Right hindlimb (tissue), 1 donor: ENCODE results near the gene TNRC6C.

Experiments
- DNase-seq: peaks from one replicate; pipeline ENCODE4 v3.0.0-alpha.2; 2018

Gene TNRC6C

GRCh38 chr17:78089576-78090281 is 131.2 kb downstream of the TNRC6C start:
- DNase-seq: no peak

GRCh38 chr17:78092794-78093324 is 134.4 kb downstream of the TNRC6C start:
- DNase-seq: no peak

GRCh38 chr17:78095035-78095434 is 136.5 kb downstream of the TNRC6C start:
- no peak for DNase-seq

DNA sequence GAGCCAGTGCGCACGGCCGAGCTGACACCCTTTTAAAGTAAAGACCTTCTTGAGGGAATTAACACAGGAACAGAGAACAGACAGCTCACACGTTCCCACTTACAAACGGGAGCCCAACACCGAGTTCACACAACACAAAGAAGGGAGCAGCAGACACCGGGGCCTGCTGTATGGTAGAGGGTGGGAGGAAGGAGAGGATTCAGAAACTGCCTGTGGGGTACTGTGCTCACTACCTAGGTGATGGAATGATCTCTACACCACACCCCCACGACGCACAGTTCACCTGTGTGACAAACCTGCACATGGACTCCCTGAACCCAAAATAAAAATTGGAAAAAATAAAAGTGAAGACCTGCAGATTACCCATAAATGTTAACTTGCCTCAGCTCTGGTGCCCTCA is 137.6 kb downstream of the TNRC6C start:
- no peak for DNase-seq

- no peak for DNase-seq
These were observed 142.6 kb downstream of the TNRC6C start for GRCh38 chr17:78101112-78101511.

DNA sequence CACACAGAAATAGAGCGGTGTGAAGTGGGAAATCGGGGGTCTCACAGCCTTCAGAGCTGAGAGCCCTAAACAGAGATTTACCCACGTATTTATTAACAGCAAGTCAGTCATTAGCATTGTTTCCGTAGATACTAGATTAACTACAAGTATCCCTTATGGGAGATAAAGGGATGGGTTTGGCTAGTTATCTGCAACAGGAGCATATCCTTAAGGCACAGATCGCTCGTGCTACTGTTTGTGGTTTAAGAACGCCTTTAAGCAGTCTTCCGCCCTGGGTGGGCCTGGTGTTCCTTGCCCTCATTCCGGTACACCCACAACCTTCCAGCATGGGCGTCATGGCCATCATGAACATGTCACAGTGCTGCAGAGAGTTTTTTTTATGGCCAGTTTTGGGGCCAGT is 143.0 kb downstream of the TNRC6C start:
- no peak for DNase-seq

- DNase-seq: no peak
These were observed 144.8 kb downstream of the TNRC6C start for GRCh38 chr17:78103311-78103710.

DNA sequence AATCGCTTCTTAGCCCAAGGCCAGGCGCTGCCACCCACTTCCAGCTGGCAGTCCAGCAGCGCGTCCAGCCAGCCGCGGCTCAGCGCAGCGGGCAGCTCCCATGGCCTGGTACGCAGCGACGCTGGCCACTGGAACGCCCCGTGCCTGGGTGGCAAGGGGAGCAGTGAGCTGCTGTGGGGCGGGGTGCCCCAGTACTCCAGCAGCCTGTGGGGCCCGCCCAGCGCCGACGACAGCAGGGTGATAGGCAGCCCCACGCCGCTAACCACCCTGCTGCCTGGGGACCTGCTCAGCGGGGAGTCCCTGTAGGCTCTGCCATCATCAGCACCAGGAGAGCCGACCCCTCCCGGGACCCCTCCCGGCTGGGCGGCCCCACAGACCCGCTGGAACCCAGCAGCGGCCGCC is 146.0 kb downstream of the TNRC6C start:
- peak; percentile 14 for DNase-seq

DNA sequence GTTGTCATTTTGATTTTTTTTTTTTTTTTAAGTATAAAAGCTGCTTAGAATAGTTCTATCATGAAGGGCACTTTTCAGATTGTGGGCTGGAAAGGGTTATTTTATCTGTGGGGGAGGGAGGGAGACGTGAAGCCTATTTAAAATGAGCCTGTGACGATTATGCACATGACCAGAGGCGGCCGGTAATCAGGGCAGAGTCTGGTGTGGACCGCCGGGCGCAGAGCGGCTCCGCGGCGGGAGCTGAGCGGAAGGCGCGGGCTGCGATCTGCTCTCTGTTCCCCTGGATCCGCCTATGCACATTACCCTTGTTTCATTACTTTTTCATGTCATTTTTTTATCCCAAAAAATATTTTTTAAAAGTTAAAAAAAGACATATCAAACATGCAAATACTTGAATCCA is 146.6 kb downstream of the TNRC6C start:
- DNase-seq: peak; percentile 8

- peak; percentile 16 for DNase-seq
These were observed 147.0 kb downstream of the TNRC6C start for GRCh38 chr17:78105551-78105950.

- peak; percentile 9 for DNase-seq
These were observed 147.7 kb downstream of the TNRC6C start for GRCh38 chr17:78106211-78106610.

DNA sequence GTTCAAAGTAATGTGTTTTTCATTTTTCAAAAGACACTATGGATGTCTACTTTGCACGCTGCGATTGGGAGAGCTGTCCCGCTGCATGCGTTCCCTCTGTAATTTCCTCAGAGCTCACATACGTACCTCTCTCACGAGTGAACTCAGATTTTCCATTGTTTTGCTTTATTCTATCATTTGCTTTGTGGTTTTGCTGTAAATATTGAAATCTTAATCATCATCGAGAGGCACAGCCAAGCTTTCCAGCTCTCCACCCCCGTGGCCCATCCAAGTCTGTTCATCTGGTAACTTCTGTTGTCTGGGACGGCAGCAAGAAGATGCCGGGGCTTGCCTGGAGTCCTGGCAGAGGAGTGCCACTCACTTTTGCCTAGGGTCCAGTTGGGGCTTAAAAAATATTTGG is 149.0 kb downstream of the TNRC6C start:
- peak; percentile 12 for DNase-seq

DNA sequence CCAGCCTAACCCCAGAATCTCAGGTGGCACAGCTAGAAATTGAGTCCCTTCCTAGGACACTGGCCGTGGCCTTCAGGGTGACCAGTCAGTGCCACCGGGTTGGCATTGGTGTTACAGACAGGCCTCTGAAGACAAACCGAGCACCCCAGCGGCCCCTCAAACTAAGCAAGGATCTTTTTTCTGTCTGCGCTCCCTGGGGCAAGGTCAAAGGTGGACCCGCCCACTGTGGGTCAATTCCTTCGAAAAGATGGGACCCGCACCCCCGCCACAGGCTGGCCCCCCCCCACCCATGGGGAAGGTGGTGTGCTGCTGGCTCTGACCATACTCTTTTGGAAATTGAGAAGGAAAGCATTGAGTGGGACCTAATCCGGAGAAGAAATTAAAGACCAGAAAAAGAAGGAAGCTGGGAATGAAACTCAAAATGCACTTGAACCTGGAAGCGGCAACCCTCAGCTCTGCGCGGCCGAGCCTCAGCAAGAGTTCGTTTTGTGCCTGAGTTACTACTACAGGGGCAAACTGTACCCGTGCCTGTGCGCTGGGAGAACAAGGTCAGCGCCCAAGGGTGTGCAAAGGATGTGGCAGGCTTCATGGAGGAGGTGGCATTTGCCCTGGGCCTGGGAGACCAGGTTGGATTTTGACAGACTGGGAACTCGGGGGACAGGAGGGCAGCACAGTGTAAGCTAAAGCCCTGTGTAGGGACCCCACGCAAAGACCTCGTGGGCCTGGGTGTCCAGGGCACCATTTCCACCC is 149.6 kb downstream of the TNRC6C start:
- DNase-seq: peak; percentile 12

- peak; percentile 13 for DNase-seq
These were observed 150.4 kb downstream of the TNRC6C start for GRCh38 chr17:78108726-78109488.

DNA sequence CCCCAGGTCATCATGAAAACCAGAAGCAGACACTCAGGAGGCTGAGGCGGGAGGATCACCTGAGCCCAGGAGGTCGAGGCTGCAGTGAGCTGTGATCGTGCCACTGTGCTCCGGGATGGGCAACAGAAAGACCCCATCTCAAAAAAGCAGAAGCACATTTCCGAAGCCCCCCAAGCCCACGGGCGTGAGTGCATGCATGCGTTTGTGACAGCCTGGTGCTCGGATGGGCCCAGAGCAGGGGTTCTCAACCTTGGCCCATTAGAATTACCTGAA is 150.9 kb downstream of the TNRC6C start:
- DNase-seq: no peak

- DNase-seq: peak; percentile 15
These were observed 152.0 kb downstream of the TNRC6C start for GRCh38 chr17:78110363-78111015.

DNA sequence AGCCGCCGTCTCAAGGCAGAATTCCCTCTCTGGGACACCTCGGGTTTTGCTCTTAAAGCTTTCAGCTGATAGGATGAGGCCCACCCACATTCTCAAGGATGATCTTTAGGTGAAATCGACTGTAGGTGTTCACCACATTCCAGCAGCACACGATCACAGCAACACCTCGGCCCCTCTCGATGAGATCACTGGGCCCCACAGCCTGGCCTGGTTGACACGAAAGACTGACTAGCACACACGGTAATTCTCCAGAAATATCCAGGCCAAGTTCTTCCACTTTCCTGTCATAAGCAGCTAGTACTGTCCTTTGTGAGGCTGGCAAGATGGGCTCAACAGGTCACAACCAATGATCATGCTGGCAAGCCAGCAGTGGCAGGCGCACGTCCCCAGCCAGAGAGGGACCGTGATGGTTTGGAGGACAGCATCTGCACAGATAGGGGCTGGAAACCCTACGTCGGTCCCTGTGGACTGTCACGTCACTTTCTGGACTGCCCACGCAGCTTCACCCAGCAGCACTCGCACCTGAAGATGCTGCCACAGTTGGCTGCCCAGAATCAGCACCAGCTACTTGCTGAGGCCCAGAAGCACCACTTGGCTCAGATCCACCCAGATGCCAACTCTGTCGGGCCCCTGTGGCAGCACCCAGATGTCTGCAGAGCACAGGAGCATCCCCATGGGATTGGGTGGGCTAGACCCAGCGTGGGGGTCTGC is 152.7 kb downstream of the TNRC6C start:
- DNase-seq: peak; percentile 25

DNA sequence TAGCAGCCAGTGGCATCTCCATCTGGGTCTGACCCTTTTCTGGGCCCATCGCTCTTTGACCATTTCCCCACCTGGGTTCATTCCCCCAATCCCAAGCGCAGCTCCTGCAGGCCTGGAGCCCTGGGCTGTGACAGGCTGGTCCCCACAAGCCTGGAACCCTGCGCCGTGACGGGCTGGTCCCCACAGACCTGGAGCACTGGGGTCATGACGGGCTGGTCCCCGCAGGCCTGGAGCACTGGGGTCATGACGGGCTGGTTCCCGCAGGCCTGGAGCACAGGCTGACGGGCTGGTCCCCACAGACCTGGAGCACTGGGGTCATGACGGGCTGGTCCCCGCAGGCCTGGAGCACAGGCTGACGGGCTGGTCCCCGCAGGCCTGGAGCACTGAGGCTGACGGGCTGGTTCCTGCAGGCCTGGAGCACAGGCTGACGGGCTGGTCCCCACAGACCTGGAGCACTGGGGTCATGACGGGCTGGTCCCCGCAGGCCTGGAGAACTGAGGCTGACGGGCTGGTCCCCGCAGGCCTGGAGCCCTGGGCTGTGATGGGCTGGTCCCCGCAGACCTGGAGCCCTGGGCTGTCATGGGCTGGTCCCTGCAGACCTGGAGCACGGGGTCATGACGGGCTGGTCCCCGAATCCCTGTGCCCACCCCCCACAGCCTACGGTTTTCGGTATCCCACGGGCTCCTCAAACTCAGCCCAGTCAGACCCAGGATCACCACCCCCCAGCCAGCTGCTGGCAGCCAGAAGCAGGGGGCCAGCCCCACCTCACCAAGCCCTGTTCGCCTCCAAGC is 153.4 kb downstream of the TNRC6C start:
- DNase-seq: no peak

DNA sequence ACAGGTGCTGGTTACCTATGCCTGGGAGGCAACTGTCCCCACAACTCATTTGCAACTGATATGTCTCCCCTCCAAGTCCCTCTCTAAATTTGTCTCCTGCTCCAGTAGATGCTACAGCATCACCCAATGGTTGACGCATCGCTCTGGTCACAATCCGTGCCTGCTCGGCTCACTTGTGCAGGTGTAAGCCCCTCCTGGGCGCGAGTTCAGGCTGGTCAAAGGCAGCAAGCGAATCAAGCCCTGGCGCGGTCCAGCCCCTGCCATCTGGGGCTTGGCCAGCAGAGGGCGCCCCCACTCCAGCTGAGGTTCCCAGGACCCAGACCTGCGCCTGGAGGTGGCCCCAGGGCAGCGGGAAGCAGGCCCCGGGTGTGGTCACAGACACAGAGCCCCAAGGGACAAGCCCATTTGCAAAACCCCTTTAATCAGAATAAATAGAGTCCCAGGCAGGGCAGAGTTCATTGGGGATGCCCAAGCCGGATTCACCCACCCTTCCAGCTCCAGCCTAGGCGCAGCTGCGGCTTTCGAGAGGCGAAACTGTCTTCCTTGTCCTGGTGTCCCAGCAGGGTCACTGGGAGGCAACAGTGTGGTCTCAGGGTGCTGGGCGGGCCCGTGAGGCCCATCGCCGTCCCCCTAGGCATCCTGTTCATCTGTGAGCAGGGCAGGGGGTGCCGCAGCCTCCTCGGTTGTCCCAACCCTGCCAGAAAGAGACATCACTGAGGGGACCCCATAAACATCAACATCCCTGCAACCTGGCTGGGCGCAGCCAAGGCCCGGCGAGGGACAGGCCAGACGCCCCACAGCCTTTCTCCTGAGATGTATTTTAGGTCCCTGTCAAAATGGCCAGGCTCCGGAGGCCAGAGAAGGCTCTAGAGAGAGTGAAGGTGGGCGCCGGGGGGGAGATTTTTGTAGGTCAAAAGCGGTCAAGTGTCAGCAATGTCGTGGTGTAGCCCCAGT is 154.3 kb downstream of the TNRC6C start:
- peak; percentile 79 for DNase-seq
